GM12878 (cell line): ENCODE measurements around the gene KCND3. TPM values are rescaled to one million over a fixed set of nuclear protein-coding genes. Genes with fewer than 3 reads are reported as not detected.

Experiments used
- FOXK2 ChIP-seq: fragments of 450-650 bp; IDR thresholded peaks from 2 replicates; pipeline ENCODE4 v1.6.1; 2017; ENCODE audit warnings: mild to moderate bottlenecking, moderate library complexity
- MTA3 ChIP-seq: IDR thresholded peaks from 2 replicates; pipeline ENCODE4 v1.6.1; 2012; ENCODE audit warnings: low read length, inconsistent platforms, borderline replicate concordance
- RAD21 ChIP-seq: IDR thresholded peaks from 2 replicates; pipeline ENCODE4 v1.6.1; 2011; ENCODE audit warnings: mild to moderate bottlenecking, low read depth, low read length, moderate library complexity; ENCODE audit not compliant: insufficient read depth
- RUNX3 ChIP-seq: IDR thresholded peaks from 2 replicates; pipeline ENCODE4 v1.6.1; 2012; ENCODE audit warnings: low read length, inconsistent platforms
- ZSCAN29 ChIP-seq: fragments of 450-650 bp; IDR thresholded peaks from 2 replicates; pipeline ENCODE4 v1.6.1; 2017; ENCODE audit warnings: mild to moderate bottlenecking, moderate library complexity
- polyA plus RNA-seq, 11 experiments: library from polyadenylated mRNA; depleted of rRNA in 4 of 11; unstranded in 6 of 11; stranded (reverse) in 5 of 11; fragments of >200 nt; fragmentation: Nextera tagmentation in 4 of 11; fragmentation: Illumina TruSeq in 1 of 11; extraction: Ambion mirVana in 4 of 11; extraction: Trizol in 1 of 11; gene quantifications; 1 replicate in 1 of 11; 2 replicates in 10 of 11; pipeline versions ENCODE4 v1.2.1 to v1.2.3, GENCODE V29; 2011 to 2016; ENCODE audit warnings: inconsistent platforms in 2 of 11, missing spikeins in 2 of 11, low read depth in 1 of 11
- total RNA-seq, 4 experiments: library from RNA; depleted of rRNA in 3 of 4; stranded (reverse); fragments of >200 nt in 3 of 4; fragmentation: Illumina TruSeq in 1 of 4; extraction: Trizol in 1 of 4; gene quantifications; 2 replicates each; pipeline versions ENCODE4 v1.2.1 to v1.2.3, GENCODE V29; 2013 to 2021
- TF ChIP-seq, protein P1 (sequence below): IDR thresholded peaks from 2 replicates; pipeline ENCODE4 v1.6.1; 2012; ENCODE audit warnings: low read depth, low read length, improper control_type of control experiment
- TF ChIP-seq, protein P2 (sequence below): fragments of 450-650 bp; IDR thresholded peaks from 2 replicates; pipeline ENCODE4 v1.6.1; 2017; ENCODE audit warnings: antibody characterized with exemption, mild to moderate bottlenecking, moderate library complexity
- TF ChIP-seq, protein P3 (sequence below): IDR thresholded peaks from 2 replicates; pipeline ENCODE4 v1.6.1; 2012; ENCODE audit warnings: mild to moderate bottlenecking, low read depth, low read length

The KCND3 gene
- total and polyA plus RNA-seq, 10 of the 15 experiments (the other 5 are each of a cell fraction or from before 2014, with no cell fraction given) = 0.02 TPM; not detected in 9

DNA sequence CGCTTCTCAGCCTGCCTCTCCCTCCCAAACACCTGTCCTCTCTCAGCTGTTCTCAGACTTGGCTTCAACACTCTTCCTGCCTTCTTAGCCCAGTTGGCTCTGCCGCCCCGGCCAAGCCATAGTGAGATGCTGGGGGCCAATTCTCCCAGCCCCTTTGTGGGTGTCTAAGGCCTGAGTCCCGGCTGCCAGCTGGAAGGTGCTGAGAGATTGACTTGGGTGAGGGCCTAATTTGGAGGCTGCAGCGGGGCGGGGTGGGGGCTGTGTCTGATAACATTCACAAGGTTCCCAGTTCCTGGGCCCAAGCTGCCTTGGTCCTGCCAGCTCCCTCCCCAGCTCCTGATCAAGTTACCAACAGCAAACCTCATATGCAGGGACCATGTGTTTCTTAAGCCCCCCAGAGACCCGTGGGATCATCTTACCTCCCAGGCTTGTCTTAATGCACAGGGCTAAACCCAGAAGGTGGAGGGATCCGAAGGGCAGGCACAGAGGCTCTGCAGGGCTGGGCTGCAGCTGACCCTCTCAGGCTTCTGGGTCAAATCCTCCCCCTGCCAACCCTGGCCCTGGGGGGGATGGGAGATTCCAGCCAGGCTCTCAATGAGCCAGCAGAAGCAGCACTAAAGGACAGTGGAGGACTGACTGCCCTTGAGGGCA lies 260.1 kb downstream of the KCND3 start (continued):
- TF ChIP-seq ZSCAN29 = no peak
- TF ChIP-seq, protein P1, sequence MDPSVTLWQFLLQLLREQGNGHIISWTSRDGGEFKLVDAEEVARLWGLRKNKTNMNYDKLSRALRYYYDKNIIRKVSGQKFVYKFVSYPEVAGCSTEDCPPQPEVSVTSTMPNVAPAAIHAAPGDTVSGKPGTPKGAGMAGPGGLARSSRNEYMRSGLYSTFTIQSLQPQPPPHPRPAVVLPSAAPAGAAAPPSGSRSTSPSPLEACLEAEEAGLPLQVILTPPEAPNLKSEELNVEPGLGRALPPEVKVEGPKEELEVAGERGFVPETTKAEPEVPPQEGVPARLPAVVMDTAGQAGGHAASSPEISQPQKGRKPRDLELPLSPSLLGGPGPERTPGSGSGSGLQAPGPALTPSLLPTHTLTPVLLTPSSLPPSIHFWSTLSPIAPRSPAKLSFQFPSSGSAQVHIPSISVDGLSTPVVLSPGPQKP = no peak
- TF ChIP-seq, protein P2, sequence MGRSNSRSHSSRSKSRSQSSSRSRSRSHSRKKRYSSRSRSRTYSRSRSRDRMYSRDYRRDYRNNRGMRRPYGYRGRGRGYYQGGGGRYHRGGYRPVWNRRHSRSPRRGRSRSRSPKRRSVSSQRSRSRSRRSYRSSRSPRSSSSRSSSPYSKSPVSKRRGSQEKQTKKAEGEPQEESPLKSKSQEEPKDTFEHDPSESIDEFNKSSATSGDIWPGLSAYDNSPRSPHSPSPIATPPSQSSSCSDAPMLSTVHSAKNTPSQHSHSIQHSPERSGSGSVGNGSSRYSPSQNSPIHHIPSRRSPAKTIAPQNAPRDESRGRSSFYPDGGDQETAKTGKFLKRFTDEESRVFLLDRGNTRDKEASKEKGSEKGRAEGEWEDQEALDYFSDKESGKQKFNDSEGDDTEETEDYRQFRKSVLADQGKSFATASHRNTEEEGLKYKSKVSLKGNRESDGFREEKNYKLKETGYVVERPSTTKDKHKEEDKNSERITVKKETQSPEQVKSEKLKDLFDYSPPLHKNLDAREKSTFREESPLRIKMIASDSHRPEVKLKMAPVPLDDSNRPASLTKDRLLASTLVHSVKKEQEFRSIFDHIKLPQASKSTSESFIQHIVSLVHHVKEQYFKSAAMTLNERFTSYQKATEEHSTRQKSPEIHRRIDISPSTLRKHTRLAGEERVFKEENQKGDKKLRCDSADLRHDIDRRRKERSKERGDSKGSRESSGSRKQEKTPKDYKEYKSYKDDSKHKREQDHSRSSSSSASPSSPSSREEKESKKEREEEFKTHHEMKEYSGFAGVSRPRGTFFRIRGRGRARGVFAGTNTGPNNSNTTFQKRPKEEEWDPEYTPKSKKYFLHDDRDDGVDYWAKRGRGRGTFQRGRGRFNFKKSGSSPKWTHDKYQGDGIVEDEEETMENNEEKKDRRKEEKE = no peak
- no peak for TF ChIP-seq FOXK2
- TF ChIP-seq, protein P3, sequence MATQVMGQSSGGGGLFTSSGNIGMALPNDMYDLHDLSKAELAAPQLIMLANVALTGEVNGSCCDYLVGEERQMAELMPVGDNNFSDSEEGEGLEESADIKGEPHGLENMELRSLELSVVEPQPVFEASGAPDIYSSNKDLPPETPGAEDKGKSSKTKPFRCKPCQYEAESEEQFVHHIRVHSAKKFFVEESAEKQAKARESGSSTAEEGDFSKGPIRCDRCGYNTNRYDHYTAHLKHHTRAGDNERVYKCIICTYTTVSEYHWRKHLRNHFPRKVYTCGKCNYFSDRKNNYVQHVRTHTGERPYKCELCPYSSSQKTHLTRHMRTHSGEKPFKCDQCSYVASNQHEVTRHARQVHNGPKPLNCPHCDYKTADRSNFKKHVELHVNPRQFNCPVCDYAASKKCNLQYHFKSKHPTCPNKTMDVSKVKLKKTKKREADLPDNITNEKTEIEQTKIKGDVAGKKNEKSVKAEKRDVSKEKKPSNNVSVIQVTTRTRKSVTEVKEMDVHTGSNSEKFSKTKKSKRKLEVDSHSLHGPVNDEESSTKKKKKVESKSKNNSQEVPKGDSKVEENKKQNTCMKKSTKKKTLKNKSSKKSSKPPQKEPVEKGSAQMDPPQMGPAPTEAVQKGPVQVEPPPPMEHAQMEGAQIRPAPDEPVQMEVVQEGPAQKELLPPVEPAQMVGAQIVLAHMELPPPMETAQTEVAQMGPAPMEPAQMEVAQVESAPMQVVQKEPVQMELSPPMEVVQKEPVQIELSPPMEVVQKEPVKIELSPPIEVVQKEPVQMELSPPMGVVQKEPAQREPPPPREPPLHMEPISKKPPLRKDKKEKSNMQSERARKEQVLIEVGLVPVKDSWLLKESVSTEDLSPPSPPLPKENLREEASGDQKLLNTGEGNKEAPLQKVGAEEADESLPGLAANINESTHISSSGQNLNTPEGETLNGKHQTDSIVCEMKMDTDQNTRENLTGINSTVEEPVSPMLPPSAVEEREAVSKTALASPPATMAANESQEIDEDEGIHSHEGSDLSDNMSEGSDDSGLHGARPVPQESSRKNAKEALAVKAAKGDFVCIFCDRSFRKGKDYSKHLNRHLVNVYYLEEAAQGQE = no peak
- no peak for TF ChIP-seq RAD21
- TF ChIP-seq MTA3 = no peak
- no peak for TF ChIP-seq RUNX3
- TF ChIP-seq, all 136 proteins: peak for 0
